Mesendoderm (in vitro differentiated cells): Measurements from ENCODE around the gene GUCY2D.

Experiments
- DNase-seq: peaks from one replicate; pipeline ENCODE4 v3.0.0; 2013
- H2AK5ac ChIP-seq: 2 replicates; pipeline ENCODE4 v1.6.1; 2013; ENCODE audit warnings: low read length, inconsistent platforms
- H2BK120ac ChIP-seq: 2 replicates; pipeline ENCODE4 v1.6.1; 2013; ENCODE audit warnings: low read depth, mild to moderate bottlenecking, low read length, moderate library complexity, mixed read lengths
- H2BK15ac ChIP-seq: replicated peaks from 2 replicates; pipeline ENCODE4 v1.6.1; 2013; ENCODE audit warnings: low read depth, mild to moderate bottlenecking, moderate library complexity
- H2BK5ac ChIP-seq: 2 replicates; pipeline ENCODE4 v1.6.1; 2013; ENCODE audit warnings: low read length, inconsistent platforms
- H3K18ac ChIP-seq: 2 replicates; pipeline ENCODE4 v1.6.1; 2013; ENCODE audit warnings: mild to moderate bottlenecking, low read length, mixed read lengths
- H3K23ac ChIP-seq: one replicate; pipeline ENCODE4 v1.6.1; 2013; ENCODE audit warnings: low read length
- H3K27ac ChIP-seq: 2 replicates; pipeline ENCODE4 v1.5.1; 2013; ENCODE audit warnings: low read depth, mild to moderate bottlenecking, inconsistent platforms, low read length, moderate library complexity
- H3K27me3 ChIP-seq: 2 replicates; pipeline ENCODE4 v1.6.1; 2013; ENCODE audit warnings: low read length, control low read depth, mild to moderate bottlenecking, inconsistent platforms; ENCODE audit not compliant: insufficient read depth, poor library complexity
- H3K36me3 ChIP-seq: 2 replicates; pipeline ENCODE4 v1.6.1; 2013; ENCODE audit warnings: low read length, inconsistent platforms; ENCODE audit not compliant: control insufficient read depth, insufficient read depth
- H3K4ac ChIP-seq: one replicate; pipeline ENCODE4 v1.6.1; 2013; ENCODE audit warnings: low read depth, mild to moderate bottlenecking, low read length, moderate library complexity
- H3K4me1 ChIP-seq: 2 replicates; pipeline ENCODE4 v1.6.1; 2013; ENCODE audit warnings: low read depth, low read length, inconsistent platforms; ENCODE audit not compliant: control insufficient read depth
- H3K4me2 ChIP-seq: 2 replicates; pipeline ENCODE4 v1.6.1; 2013; ENCODE audit warnings: low read length
- H3K4me3 ChIP-seq: 2 replicates; pipeline ENCODE4 v1.5.1; 2013; ENCODE audit warnings: mild to moderate bottlenecking, low read length
- H3K56ac ChIP-seq: one replicate; pipeline ENCODE4 v1.6.1; 2013; ENCODE audit warnings: low read length
- H3K79me1 ChIP-seq: 2 replicates; pipeline ENCODE4 v1.6.1; 2013; ENCODE audit warnings: low read length, inconsistent platforms
- H3K79me2 ChIP-seq: 2 replicates; pipeline ENCODE4 v1.6.1; 2013; ENCODE audit warnings: mild to moderate bottlenecking, low read length; ENCODE audit not compliant: control insufficient read depth, insufficient read depth
- H3K9ac ChIP-seq: 2 replicates; pipeline ENCODE4 v1.6.1; 2013; ENCODE audit warnings: low read length, inconsistent platforms
- H4K5ac ChIP-seq: one replicate; pipeline ENCODE4 v1.6.1; 2013; ENCODE audit warnings: low read length
- H4K8ac ChIP-seq: one replicate; pipeline ENCODE4 v1.6.1; 2013; ENCODE audit warnings: low read depth, mild to moderate bottlenecking, control low read depth, low read length, moderate library complexity
- WGBS: extraction: QIAGEN DNeasy Blood & Tissue Kit; methylation state at CpG from one replicate; pipeline ENCODE4 v1.1.7; 2013; ENCODE audit warnings: low lambda C conversion rate, missing lambda C conversion rate; ENCODE audit not compliant: insufficient coverage; ENCODE audit errors: extremely low coverage; 5-methylcytosine and 5-hydroxymethylcytosine counted together

Gene GUCY2D

GRCh38 chr17:8016632-8017424 is 14.4 kb downstream of the GUCY2D start:
- no peak overlapping the region for H4K5ac ChIP-seq
- no peak overlapping the region for H2AK5ac ChIP-seq
- H3K4me3 ChIP-seq = peak overlapping the region; percentile 22
- peak; percentile 83 for DNase-seq
- peak overlapping the region; percentile 71 for H3K9ac ChIP-seq
- H2BK5ac ChIP-seq = no peak overlapping the region
- no peak overlapping the region for H3K4ac ChIP-seq
- peaks cover 2% of the 10 kb centered on the region for H3K27me3 ChIP-seq
- H3K79me2 ChIP-seq = no peaks in the 10 kb centered on the region
- H3K36me3 ChIP-seq = no peaks in the 10 kb centered on the region
- H3K27ac ChIP-seq = no peak overlapping the region
- no peak overlapping the region for H3K23ac ChIP-seq
- no peak overlapping the region for H3K18ac ChIP-seq
- H2BK120ac ChIP-seq = no peak overlapping the region
- peak overlapping the region; percentile 73 for H3K4me2 ChIP-seq
- WGBS = no CpG with 5 or more reads among the region's 12 CpGs
- peak overlapping the region; percentile 81 for H3K56ac ChIP-seq
- no peaks in the 10 kb centered on the region for H3K4me1 ChIP-seq
- H2BK15ac ChIP-seq = no peak overlapping the region
- H4K8ac ChIP-seq = no peak overlapping the region
- H3K79me1 ChIP-seq = no peaks in the 10 kb centered on the region

GRCh38 chr17:8018436-8018835 is 16.0 kb downstream of the GUCY2D start:
- no peak overlapping the region for H3K9ac ChIP-seq
- H4K8ac ChIP-seq = no peak overlapping the region
- H3K79me1 ChIP-seq = no peaks in the 10 kb centered on the region
- no peak for DNase-seq
- H4K5ac ChIP-seq = no peak overlapping the region
- no peak overlapping the region for H2AK5ac ChIP-seq
- no peaks in the 10 kb centered on the region for H3K4me1 ChIP-seq
- H3K27ac ChIP-seq = no peak overlapping the region
- no peak overlapping the region for H3K23ac ChIP-seq
- H3K4ac ChIP-seq = no peak overlapping the region
- no peak overlapping the region for H3K18ac ChIP-seq
- H3K56ac ChIP-seq = no peak overlapping the region
- no peak overlapping the region for H2BK5ac ChIP-seq
- H3K4me3 ChIP-seq = no peak overlapping the region
- no peaks in the 10 kb centered on the region for H3K36me3 ChIP-seq
- no peak overlapping the region for H2BK120ac ChIP-seq
- no peak overlapping the region for H3K4me2 ChIP-seq
- no peak overlapping the region for H2BK15ac ChIP-seq
- H3K27me3 ChIP-seq = peaks cover 2% of the 10 kb centered on the region
- no peaks in the 10 kb centered on the region for H3K79me2 ChIP-seq
- no CpG with 5 or more reads among the region's 3 CpGs for WGBS

GRCh38 chr17:8019166-8019565 is 16.8 kb downstream of the GUCY2D start:
- H3K18ac ChIP-seq = no peak overlapping the region
- peak; percentile 31 for DNase-seq
- H4K5ac ChIP-seq = no peak overlapping the region
- H2BK120ac ChIP-seq = no peak overlapping the region
- no peaks in the 10 kb centered on the region for H3K4me1 ChIP-seq
- no peak overlapping the region for H3K56ac ChIP-seq
- no peaks in the 10 kb centered on the region for H3K36me3 ChIP-seq
- no peak overlapping the region for H3K4ac ChIP-seq
- H2BK5ac ChIP-seq = no peak overlapping the region
- H3K79me1 ChIP-seq = no peaks in the 10 kb centered on the region
- H2BK15ac ChIP-seq = no peak overlapping the region
- no CpG with 5 or more reads among the region's 5 CpGs for WGBS
- H2AK5ac ChIP-seq = no peak overlapping the region
- H3K23ac ChIP-seq = no peak overlapping the region
- H3K9ac ChIP-seq = no peak overlapping the region
- no peak overlapping the region for H3K4me3 ChIP-seq
- no peak overlapping the region for H3K27ac ChIP-seq
- H3K4me2 ChIP-seq = no peak overlapping the region
- no peaks in the 10 kb centered on the region for H3K79me2 ChIP-seq
- peaks cover 2% of the 10 kb centered on the region for H3K27me3 ChIP-seq
- no peak overlapping the region for H4K8ac ChIP-seq

GRCh38 chr17:8019665-8020650 is 17.5 kb downstream of the GUCY2D start:
- no peak overlapping the region for H3K27ac ChIP-seq
- no peak overlapping the region for H3K18ac ChIP-seq
- no peak overlapping the region for H2BK120ac ChIP-seq
- no peaks in the 10 kb centered on the region for H3K79me1 ChIP-seq
- H3K36me3 ChIP-seq = no peaks in the 10 kb centered on the region
- no peak overlapping the region for H2BK15ac ChIP-seq
- peak overlapping the region; percentile 25 for H3K56ac ChIP-seq
- no peaks in the 10 kb centered on the region for H3K4me1 ChIP-seq
- no peak overlapping the region for H2BK5ac ChIP-seq
- H4K8ac ChIP-seq = no peak overlapping the region
- WGBS = no CpG with 5 or more reads among the region's 16 CpGs
- no peak overlapping the region for H2AK5ac ChIP-seq
- no peak overlapping the region for H3K4me2 ChIP-seq
- H3K4me3 ChIP-seq = no peak overlapping the region
- no peaks in the 10 kb centered on the region for H3K79me2 ChIP-seq
- no peak overlapping the region for H3K9ac ChIP-seq
- peaks cover 2% of the 10 kb centered on the region for H3K27me3 ChIP-seq
- no peak overlapping the region for H4K5ac ChIP-seq
- no peak for DNase-seq
- no peak overlapping the region for H3K23ac ChIP-seq
- no peak overlapping the region for H3K4ac ChIP-seq

GRCh38 chr17:8020776-8021564 is 18.6 kb downstream of the GUCY2D start:
- no peaks in the 10 kb centered on the region for H3K27me3 ChIP-seq
- 100% methylated on average over 1 of the region's 9 CpGs for WGBS
- no peak for DNase-seq
- H2BK15ac ChIP-seq = no peak overlapping the region
- no peak overlapping the region for H3K9ac ChIP-seq
- no peaks in the 10 kb centered on the region for H3K4me1 ChIP-seq
- no peak overlapping the region for H3K4ac ChIP-seq
- no peak overlapping the region for H3K27ac ChIP-seq
- no peak overlapping the region for H2BK120ac ChIP-seq
- H3K4me2 ChIP-seq = no peak overlapping the region
- no peak overlapping the region for H2AK5ac ChIP-seq
- H3K18ac ChIP-seq = no peak overlapping the region
- no peaks in the 10 kb centered on the region for H3K79me1 ChIP-seq
- no peak overlapping the region for H4K8ac ChIP-seq
- no peak overlapping the region for H3K23ac ChIP-seq
- no peak overlapping the region for H4K5ac ChIP-seq
- no peaks in the 10 kb centered on the region for H3K79me2 ChIP-seq
- no peak overlapping the region for H2BK5ac ChIP-seq
- no peaks in the 10 kb centered on the region for H3K36me3 ChIP-seq
- H3K56ac ChIP-seq = no peak overlapping the region
- H3K4me3 ChIP-seq = no peak overlapping the region
